Measurements from ENCODE around the gene HSPA13. TPM values are rescaled to one million over a fixed set of nuclear protein-coding genes. Genes with fewer than 3 reads are reported as not detected.

The HSPA13 gene, protein sequence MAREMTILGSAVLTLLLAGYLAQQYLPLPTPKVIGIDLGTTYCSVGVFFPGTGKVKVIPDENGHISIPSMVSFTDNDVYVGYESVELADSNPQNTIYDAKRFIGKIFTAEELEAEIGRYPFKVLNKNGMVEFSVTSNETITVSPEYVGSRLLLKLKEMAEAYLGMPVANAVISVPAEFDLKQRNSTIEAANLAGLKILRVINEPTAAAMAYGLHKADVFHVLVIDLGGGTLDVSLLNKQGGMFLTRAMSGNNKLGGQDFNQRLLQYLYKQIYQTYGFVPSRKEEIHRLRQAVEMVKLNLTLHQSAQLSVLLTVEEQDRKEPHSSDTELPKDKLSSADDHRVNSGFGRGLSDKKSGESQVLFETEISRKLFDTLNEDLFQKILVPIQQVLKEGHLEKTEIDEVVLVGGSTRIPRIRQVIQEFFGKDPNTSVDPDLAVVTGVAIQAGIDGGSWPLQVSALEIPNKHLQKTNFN
- total RNA-seq, result 16.7 and 27.9 TPM in 2 replicates

DNA sequence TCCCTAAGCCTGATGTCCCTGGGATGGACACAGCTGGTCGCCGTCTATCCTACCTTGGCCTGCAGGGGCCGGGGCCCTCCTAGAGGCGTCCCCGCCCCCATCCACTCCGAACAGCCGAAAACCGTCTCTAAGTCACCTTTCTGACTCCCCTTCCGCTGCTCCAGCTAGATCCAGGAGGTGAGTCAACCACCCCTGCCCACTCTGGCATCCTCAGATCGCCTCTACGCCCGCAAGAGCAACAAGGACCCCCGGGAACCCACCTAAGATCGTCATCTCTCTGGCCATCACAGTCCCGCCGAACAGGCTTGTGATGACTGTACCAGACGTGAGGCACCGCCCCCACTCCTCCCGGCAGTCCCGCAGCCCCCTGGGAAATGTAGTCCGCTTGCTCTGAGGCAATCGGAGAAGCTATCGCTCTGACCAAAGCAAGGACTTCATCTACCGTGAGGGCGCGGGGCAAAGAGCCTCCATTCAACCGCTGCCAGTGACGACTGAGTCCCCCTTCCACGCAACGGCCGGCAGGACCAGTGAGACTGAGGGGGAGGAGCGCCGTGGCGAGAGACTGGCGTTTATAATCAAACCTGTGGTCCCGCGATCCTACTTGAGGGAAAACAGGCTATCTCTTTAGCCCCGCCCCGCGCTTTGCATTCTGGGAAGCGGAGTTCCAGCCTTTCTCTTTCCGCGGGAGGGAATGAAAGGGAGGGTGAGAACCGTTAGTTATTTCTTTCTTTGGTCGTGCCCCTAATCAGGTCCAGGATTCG lies at the start of gene HSPA13:
Gene HSPA13, minus strand, starts transcription at position 312 of the 761 bp plus-strand sequence. Its CDS starts 27 bp downstream, at position 285.

Other genes with a start within 250 kb of the HSPA13 start
- gene LIPI, start 172.2 kb downstream of the HSPA13 start, total RNA-seq, result not detected in 2 replicates
- not detected in 2 replicates for gene RBM11, start 167.0 kb downstream of the HSPA13 start, total RNA-seq
- gene SAMSN1, start 163.2 kb upstream of the HSPA13 start, total RNA-seq, result not detected in 2 replicates